Mesothelial cell of epicardium (in vitro differentiated cells): ENCODE data around the gene USP21. TPM values are rescaled to one million over a fixed set of nuclear protein-coding genes. Genes with fewer than 3 reads are reported as not detected.

ENCODE experiments used
- DNase-seq, 2 experiments: peaks; one replicate each; pipeline ENCODE4 v3.0.0; 2021; ENCODE audit warnings: low spot score in 2 of 2; ENCODE audit not compliant: unreplicated experiment in 2 of 2
- H3K27ac Mint-ChIP-seq: 2 replicates; pipeline ENCODE4 v1.8.0; 2021; ENCODE audit warnings: mixed read lengths
- H3K27me3 Mint-ChIP-seq: 2 replicates; pipeline ENCODE4 v1.8.0; 2021; ENCODE audit warnings: low read depth, mixed read lengths
- H3K36me3 Mint-ChIP-seq: 2 replicates; pipeline ENCODE4 v1.8.0; 2021; ENCODE audit warnings: mixed read lengths
- H3K4me1 Mint-ChIP-seq: 2 replicates; pipeline ENCODE4 v1.8.0; 2021; ENCODE audit warnings: mixed read lengths
- H3K4me3 Mint-ChIP-seq: 2 replicates; pipeline ENCODE4 v1.8.0; 2021; ENCODE audit warnings: mild to moderate bottlenecking, moderate library complexity, mixed read lengths
- H3K9me3 Mint-ChIP-seq: 2 replicates; pipeline ENCODE4 v1.8.0; 2021; ENCODE audit warnings: mixed read lengths
- total RNA-seq: library from RNA; stranded (reverse); gene quantifications from 3 replicates; pipeline ENCODE4 v1.2.1, GENCODE V29; 2021
- TF ChIP-seq, protein P1 (sequence below): fragments of 200-600 bp; sonication (generic); IDR thresholded peaks from one replicate; pipeline ENCODE4 v1.5.0; 2021; ENCODE audit warnings: antibody characterized with exemption; ENCODE audit not compliant: unreplicated experiment

USP21 gene
- total RNA-seq, 1 donor from 2014 or later = 42.6 TPM

DNA sequence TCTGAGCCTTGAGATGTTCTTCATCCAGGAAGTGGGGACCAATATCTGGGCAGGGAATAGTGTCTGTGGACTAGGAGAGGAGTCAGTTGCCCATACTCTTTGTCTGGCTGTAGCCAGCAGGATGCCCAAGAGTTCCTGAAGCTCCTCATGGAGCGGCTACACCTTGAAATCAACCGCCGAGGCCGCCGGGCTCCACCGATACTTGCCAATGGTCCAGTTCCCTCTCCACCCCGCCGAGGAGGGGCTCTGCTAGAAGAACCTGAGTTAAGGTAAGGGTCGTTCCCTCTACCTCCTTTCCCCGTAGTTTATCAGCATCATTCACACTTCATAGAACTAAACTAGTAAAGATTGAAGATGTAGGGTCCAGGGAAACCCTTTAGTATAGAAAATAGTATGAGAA, 3.5 kb downstream of the USP21 start:
- H3K27me3 Mint-ChIP-seq = no peaks in the 10 kb centered on the region
- TF ChIP-seq, protein P1, sequence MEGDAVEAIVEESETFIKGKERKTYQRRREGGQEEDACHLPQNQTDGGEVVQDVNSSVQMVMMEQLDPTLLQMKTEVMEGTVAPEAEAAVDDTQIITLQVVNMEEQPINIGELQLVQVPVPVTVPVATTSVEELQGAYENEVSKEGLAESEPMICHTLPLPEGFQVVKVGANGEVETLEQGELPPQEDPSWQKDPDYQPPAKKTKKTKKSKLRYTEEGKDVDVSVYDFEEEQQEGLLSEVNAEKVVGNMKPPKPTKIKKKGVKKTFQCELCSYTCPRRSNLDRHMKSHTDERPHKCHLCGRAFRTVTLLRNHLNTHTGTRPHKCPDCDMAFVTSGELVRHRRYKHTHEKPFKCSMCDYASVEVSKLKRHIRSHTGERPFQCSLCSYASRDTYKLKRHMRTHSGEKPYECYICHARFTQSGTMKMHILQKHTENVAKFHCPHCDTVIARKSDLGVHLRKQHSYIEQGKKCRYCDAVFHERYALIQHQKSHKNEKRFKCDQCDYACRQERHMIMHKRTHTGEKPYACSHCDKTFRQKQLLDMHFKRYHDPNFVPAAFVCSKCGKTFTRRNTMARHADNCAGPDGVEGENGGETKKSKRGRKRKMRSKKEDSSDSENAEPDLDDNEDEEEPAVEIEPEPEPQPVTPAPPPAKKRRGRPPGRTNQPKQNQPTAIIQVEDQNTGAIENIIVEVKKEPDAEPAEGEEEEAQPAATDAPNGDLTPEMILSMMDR = no peak
- H3K4me3 Mint-ChIP-seq = no peak overlapping the region
- no peak for DNase-seq
- H3K4me1 Mint-ChIP-seq = peaks cover 33% of the 10 kb centered on the region
- H3K27ac Mint-ChIP-seq = no peak overlapping the region
- peaks cover 29% of the 10 kb centered on the region for H3K36me3 Mint-ChIP-seq
- H3K9me3 Mint-ChIP-seq = no peaks in the 10 kb centered on the region

GRCh38 chr1:161163793-161164192, 4.5 kb downstream of the USP21 start:
- Mint-ChIP-seq H3K27me3 (no peaks in the 10 kb centered on the region), H3K36me3 (peaks cover 29% of the 10 kb centered on the region), H3K9me3 (no peaks in the 10 kb centered on the region), H3K27ac (peak overlapping the region; percentile 99), H3K4me3 (no peak overlapping the region), H3K4me1 (peaks cover 36% of the 10 kb centered on the region)
- TF ChIP-seq, protein P1 = no peak
- DNase-seq = no peak

DNA sequence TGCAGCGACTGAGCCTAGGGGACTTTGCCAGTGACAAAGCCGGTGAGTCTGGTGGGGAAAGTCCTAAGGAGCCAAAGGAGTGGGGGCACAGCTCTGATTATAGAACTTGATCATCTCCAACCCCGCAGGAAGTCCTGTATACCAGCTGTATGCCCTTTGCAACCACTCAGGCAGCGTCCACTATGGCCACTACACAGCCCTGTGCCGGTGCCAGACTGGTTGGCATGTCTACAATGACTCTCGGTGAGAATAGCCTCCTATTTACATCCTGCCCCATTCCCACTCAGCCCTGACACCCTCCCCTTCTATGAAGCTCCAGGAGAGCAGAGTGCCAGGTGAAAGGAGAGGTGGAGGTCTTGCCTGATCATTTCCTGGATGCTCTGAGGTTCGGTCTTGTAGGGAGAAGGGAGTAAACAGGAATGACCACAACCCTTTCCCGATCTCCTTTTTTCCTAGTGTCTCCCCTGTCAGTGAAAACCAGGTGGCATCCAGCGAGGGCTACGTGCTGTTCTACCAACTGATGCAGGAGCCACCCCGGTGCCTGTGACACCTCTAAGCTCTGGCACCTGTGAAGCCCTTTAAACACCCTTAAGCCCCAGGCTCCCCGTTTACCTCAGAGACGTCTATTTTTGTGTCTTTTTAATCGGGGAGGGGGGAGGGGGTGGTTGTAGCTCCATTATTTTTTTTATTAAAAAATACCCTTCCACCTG, 5.8 kb downstream of the USP21 start:
- TF ChIP-seq, protein P1 = no peak
- Mint-ChIP-seq H3K27me3 (no peaks in the 10 kb centered on the region), H3K36me3 (peaks cover 29% of the 10 kb centered on the region), H3K4me3 (peak overlapping the region; percentile 8), H3K27ac (peak overlapping the region; percentile 99), H3K4me1 (peaks cover 30% of the 10 kb centered on the region), H3K9me3 (no peaks in the 10 kb centered on the region)
- DNase-seq = no peak

GRCh38 chr1:161165742-161166668, 6.7 kb downstream of the USP21 start, which contains the start of gene PPOX:
Gene PPOX, plus strand, starts transcription at chr1:161166426. Its CDS starts 422 bp downstream, at chr1:161166848.
- Mint-ChIP-seq H3K9me3 (no peaks in the 10 kb centered on the region), H3K36me3 (peaks cover 31% of the 10 kb centered on the region), H3K27me3 (no peaks in the 10 kb centered on the region), H3K27ac (peak within 1 kb of the TSS; percentile 99), H3K4me3 (peak within 1 kb of the TSS; percentile 88), H3K4me1 (peaks cover 22% of the 10 kb centered on the region)
- DNase-seq = peak; percentile 80 to 86
- TF ChIP-seq, protein P1 = peak; percentile 26

DNA sequence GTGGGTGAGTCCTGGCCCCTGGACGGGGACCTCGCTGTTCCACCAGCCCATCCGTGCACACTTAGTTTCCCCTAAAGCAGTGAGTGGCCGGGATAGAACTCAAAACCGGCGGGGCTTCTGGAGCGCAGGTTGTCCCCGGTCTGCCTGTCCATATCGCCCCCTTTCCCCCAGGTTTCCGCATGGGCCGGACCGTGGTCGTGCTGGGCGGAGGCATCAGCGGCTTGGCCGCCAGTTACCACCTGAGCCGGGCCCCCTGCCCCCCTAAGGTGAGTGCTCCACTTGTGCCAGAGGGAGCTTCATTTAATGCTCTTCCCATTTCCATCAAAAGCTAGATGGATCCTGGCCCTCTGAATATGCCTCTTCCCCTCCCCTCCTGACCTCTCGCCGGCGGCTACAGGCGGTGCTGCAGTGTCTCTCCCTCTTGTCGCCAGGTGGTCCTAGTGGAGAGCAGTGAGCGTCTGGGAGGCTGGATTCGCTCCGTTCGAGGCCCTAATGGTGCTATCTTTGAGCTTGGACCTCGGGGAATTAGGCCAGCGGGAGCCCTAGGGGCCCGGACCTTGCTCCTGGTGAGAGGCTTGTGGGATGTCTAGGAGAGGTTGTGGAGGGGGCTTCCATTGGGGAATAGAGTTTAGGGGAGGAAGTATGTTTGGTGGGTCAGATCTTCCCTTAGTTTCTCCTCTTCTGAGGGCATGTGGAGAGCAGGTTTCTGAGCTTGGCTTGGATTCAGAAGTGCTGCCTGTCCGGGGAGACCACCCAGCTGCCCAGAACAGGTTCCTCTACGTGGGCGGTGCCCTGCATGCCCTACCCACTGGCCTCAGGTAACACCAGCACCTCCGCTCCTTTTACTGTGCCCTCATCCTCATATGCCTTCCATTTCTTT, 7.6 kb downstream of the USP21 start:
- DNase-seq = no peak
- no peaks in the 10 kb centered on the region for H3K9me3 Mint-ChIP-seq
- peaks cover 17% of the 10 kb centered on the region for H3K4me1 Mint-ChIP-seq
- peak overlapping the region; percentile 88 for H3K4me3 Mint-ChIP-seq
- peak overlapping the region; percentile 99 for H3K27ac Mint-ChIP-seq
- TF ChIP-seq, protein P1 = no peak
- no peaks in the 10 kb centered on the region for H3K27me3 Mint-ChIP-seq
- H3K36me3 Mint-ChIP-seq = peaks cover 24% of the 10 kb centered on the region
